MCF 10A (cell line): Measurements from ENCODE around the gene TMED9. TPM values are rescaled to one million over a fixed set of nuclear protein-coding genes. Genes with fewer than 3 reads are reported as not detected.
"Not testable (repeated sequence)": the region's sequence is repeated elsewhere in the genome, so short reads cannot be mapped to it uniquely, and the experiment has no call there.

Source experiments
- BruUV-seq: library from RNA; stranded (reverse); fragments of 400-500 nt; replicated peaks from 2 replicates; lab custom pipeline; 2021; lab: Mats Ljungman, UMichigan
- CTCF ChIA-PET: fragments of 300-600 bp; sonication (Branson Sonifier 250); formaldehyde crosslinking; extraction: SDS; loops from one replicate; lab custom pipeline; 2021; ENCODE audit warnings: antibody characterized with exemption, inconsistent platforms; lab: Yijun Ruan, JAX
- POLR2A ChIA-PET: fragments of 300-600, 350-650 bp; sonication (Branson Sonifier 250); formaldehyde crosslinking; extraction: SDS; loops from one replicate; lab custom pipeline; 2020; ENCODE audit warnings: antibody characterized with exemption, inconsistent platforms; lab: Yijun Ruan, JAX
- DNase-seq: peaks from one replicate; pipeline ENCODE4 v3.0.0-alpha.2; 2018; ENCODE audit not compliant: unreplicated experiment
- H3K27ac Mint-ChIP-seq: one replicate; pipeline ENCODE4 v1.8.0; 2022; ENCODE audit warnings: mild to moderate bottlenecking, low read depth, mixed read lengths; ENCODE audit not compliant: unreplicated experiment
- H3K27me3 Mint-ChIP-seq: one replicate; pipeline ENCODE4 v1.8.0; 2022; ENCODE audit warnings: mixed read lengths; ENCODE audit not compliant: insufficient read depth, unreplicated experiment
- H3K36me3 Mint-ChIP-seq: one replicate; pipeline ENCODE4 v1.8.0; 2022; ENCODE audit warnings: mild to moderate bottlenecking, moderate library complexity, mixed read lengths; ENCODE audit not compliant: insufficient read depth, unreplicated experiment
- H3K4me1 Mint-ChIP-seq: one replicate; pipeline ENCODE4 v1.8.0; 2022; ENCODE audit warnings: mixed read lengths; ENCODE audit not compliant: insufficient read depth, unreplicated experiment
- H3K4me3 Mint-ChIP-seq: one replicate; pipeline ENCODE4 v1.8.0; 2022; ENCODE audit warnings: mild to moderate bottlenecking, moderate library complexity, mixed read lengths; ENCODE audit not compliant: unreplicated experiment
- H3K9me3 Mint-ChIP-seq: one replicate; pipeline ENCODE4 v1.8.0; 2022; ENCODE audit warnings: mixed read lengths; ENCODE audit not compliant: unreplicated experiment
- CTCF ChIP-seq: fragments of 200-600 bp; IDR thresholded peaks from one replicate; pipeline ENCODE4 v1.8.0; 2022; ENCODE audit warnings: antibody characterized with exemption, mild to moderate bottlenecking; ENCODE audit not compliant: unreplicated experiment
- intact Hi-C: fragments of 100-400 bp; cut with micrococcal nuclease; formaldehyde crosslinking; loops from 2 replicates; pipeline ENCODE4 v1.14.1; 2022
- total RNA-seq: library from RNA; stranded (reverse); gene quantifications from 2 replicates; pipeline ENCODE4 v1.2.3, GENCODE V29; 2022

Gene TMED9
- total RNA-seq, 1 experiment from 2014 or later: 301 TPM

- ChIA-PET CTCF (interaction anchor here (0.5 to 0.7 kb wide), 3 partner anchors 14 to 519 kb away, joined by 3 to 5 read pairs (median 4); no protein-coding TSS in a partner anchor), POLR2A (interaction anchor here (0.7 to 1.7 kb wide), 3 partner anchors 10 to 45 kb away, joined by 3 to 4 read pairs (median 3); partner anchors contain the start of gene B4GALT7)
- Mint-ChIP-seq H3K9me3 (no peaks in the 10 kb centered on the region), H3K4me3 (peak overlapping the region; percentile 84), H3K36me3 (peaks cover 28% of the 10 kb centered on the region), H3K4me1 (peaks cover 22% of the 10 kb centered on the region), H3K27me3 (no peaks in the 10 kb centered on the region), H3K27ac (no peak overlapping the region)
- intact Hi-C loops: loop anchor here (2.0 kb wide), 1 partner anchor 38 kb away; the partner anchor contains the start of gene DDX41
- DNase-seq: no peak
- TF ChIP-seq CTCF: no peak
- BruUV-seq: no TSS peak
These were observed 36.8 kb upstream of the TMED9 start for GRCh38 chr5:177555228-177555627.

GRCh38 chr5:177555665-177556064 lies 36.3 kb upstream of the TMED9 start:
- no peaks in the 10 kb centered on the region for H3K27me3 Mint-ChIP-seq
- H3K4me3 Mint-ChIP-seq: no peak overlapping the region
- no peak overlapping the region for H3K27ac Mint-ChIP-seq
- no peaks in the 10 kb centered on the region for H3K9me3 Mint-ChIP-seq
- no TSS peak for BruUV-seq
- POLR2A ChIA-PET: interaction anchor here (0.7 to 1.7 kb wide), 3 partner anchors 10 to 45 kb away, joined by 3 to 4 read pairs (median 3); partner anchors contain the start of gene B4GALT7
- H3K36me3 Mint-ChIP-seq: peaks cover 24% of the 10 kb centered on the region
- intact Hi-C loops: loop anchor here (2.0 kb wide), 1 partner anchor 39 kb away; the partner anchor contains the start of gene DDX41
- no peak for TF ChIP-seq CTCF
- CTCF ChIA-PET: interaction anchor here (0.5 to 0.7 kb wide), 3 partner anchors 13 to 518 kb away, joined by 3 to 5 read pairs (median 4); no protein-coding TSS in a partner anchor
- peaks cover 22% of the 10 kb centered on the region for H3K4me1 Mint-ChIP-seq
- no peak for DNase-seq

- H3K36me3 Mint-ChIP-seq: peaks cover 13% of the 10 kb centered on the region
- peaks cover 27% of the 10 kb centered on the region for H3K4me1 Mint-ChIP-seq
- no peak overlapping the region for H3K4me3 Mint-ChIP-seq
- no peaks in the 10 kb centered on the region for H3K9me3 Mint-ChIP-seq
- TF ChIP-seq CTCF: no peak
- no peak overlapping the region for H3K27ac Mint-ChIP-seq
- H3K27me3 Mint-ChIP-seq: no peaks in the 10 kb centered on the region
- BruUV-seq: no TSS peak
- intact Hi-C loops: no loop called here
- DNase-seq: no peak
- POLR2A ChIA-PET: interaction anchor here (1.2 to 1.7 kb wide), 3 partner anchors 12 to 43 kb away, joined by 4 to 5 read pairs (median 4); partner anchors contain the start of gene B4GALT7
- CTCF ChIA-PET: interaction anchor here (1.0 to 1.3 kb wide), 2 partner anchors 44 to 56 kb away, joined by 3 to 4 read pairs; no protein-coding TSS in a partner anchor
These were observed 34.9 kb upstream of the TMED9 start for GRCh38 chr5:177557041-177557647.

GRCh38 chr5:177557796-177558195 lies 34.2 kb upstream of the TMED9 start:
- Mint-ChIP-seq H3K9me3 (no peaks in the 10 kb centered on the region), H3K36me3 (peaks cover 7% of the 10 kb centered on the region), H3K27me3 (no peaks in the 10 kb centered on the region), H3K4me3 (no peak overlapping the region), H3K4me1 (peaks cover 20% of the 10 kb centered on the region), H3K27ac (no peak overlapping the region)
- TF ChIP-seq CTCF: no peak
- intact Hi-C loops: no loop called here
- CTCF ChIA-PET: interaction anchor here (0.6 to 1.6 kb wide), 7 partner anchors 9 to 562 kb away, joined by 3 to 7 read pairs (median 3); no protein-coding TSS in a partner anchor
- DNase-seq: no peak
- no TSS peak for BruUV-seq
- POLR2A ChIA-PET: interaction anchor here (1.6 to 1.7 kb wide), 2 partner anchors 12 to 35 kb away, joined by 5 to 9 read pairs; no protein-coding TSS in a partner anchor

GRCh38 chr5:177559446-177559941 lies 32.5 kb upstream of the TMED9 start:
- intact Hi-C loops, H3K27me3 Mint-ChIP-seq, CTCF ChIA-PET, BruUV-seq, H3K36me3 Mint-ChIP-seq, H3K4me3 Mint-ChIP-seq, DNase-seq, H3K9me3 Mint-ChIP-seq, H3K27ac Mint-ChIP-seq: not testable (repeated sequence)
- peaks cover 13% of the 10 kb centered on the region for H3K4me1 Mint-ChIP-seq
- POLR2A ChIA-PET: interaction anchor here (0.6 kb wide), 1 partner anchor 42 kb away, joined by 3 read pairs; no protein-coding TSS in a partner anchor
